Stomach (tissue), 4 donors: ENCODE measurements around the gene CRACR2A.

Source experiments
- CTCF ChIP-seq, 7 experiments: fragments of 450-650 bp in 4 of 7; fragments of 200-600 bp in 3 of 7; sonication (generic) in 3 of 7; IDR thresholded peaks; one replicate each; pipeline ENCODE4 v1.5.1; 2016 to 2019; ENCODE audit warnings: antibody characterized with exemption in 7 of 7, control low read depth in 2 of 7, mild to moderate bottlenecking in 1 of 7
- POLR2AphosphoS5 ChIP-seq, 3 donors: sonication (generic); formaldehyde crosslinking; IDR thresholded peaks; one replicate each; pipeline ENCODE4 v1.6.1; 2016; ENCODE audit warnings: antibody characterized with exemption in 3 of 3

GRCh38 chr12:3641428-3642018, 111.4 kb downstream of the CRACR2A start:
- TF ChIP-seq CTCF (IDR thresholded peaks at IDR 0.05) = no peak
- TF ChIP-seq POLR2AphosphoS5 (IDR thresholded peaks at IDR 0.05) = no peak
